RWPE1 (cell line): Measurements from ENCODE around the gene GPSM3.
A peak's percentile ranks its signal among the peaks of the same experiment; 100 is the strongest.

Source experiments
- CTCF ChIA-PET: fragments of 350-600 bp; sonication (Branson Sonifier 250); formaldehyde crosslinking; extraction: SDS; loops from one replicate; lab custom pipeline; 2021; lab: Yijun Ruan, JAX
- POLR2A ChIA-PET: fragments of 400-600 bp; formaldehyde crosslinking; extraction: SDS; loops from one replicate; lab custom pipeline; 2020; ENCODE audit warnings: antibody characterized with exemption; ENCODE audit not compliant: low non-redundant PET; lab: Yijun Ruan, JAX
- DNase-seq: peaks from one replicate; pipeline ENCODE4 v3.0.0; 2012; ENCODE audit warnings: low spot score
- H3K27ac ChIP-seq: fragments of 450-650 bp; 2 replicates; pipeline ENCODE4 v1.5.1; 2017
- CTCF ChIP-seq: fragments of 450-650 bp; conservative IDR thresholded peaks from 2 replicates; pipeline ENCODE4 v1.5.1; 2017; ENCODE audit warnings: low read depth, mild to moderate bottlenecking

Gene GPSM3

GRCh38 chr6:32156891-32157290, 35.6 kb downstream of the GPSM3 start:
- no peak for DNase-seq
- ChIA-PET POLR2A (no interaction called here), CTCF (no interaction called here)
- no peak for TF ChIP-seq CTCF
- no peak overlapping the region for H3K27ac ChIP-seq

- ChIA-PET POLR2A (interaction anchor here (1.0 kb wide), 1 partner anchor 36 kb away, joined by 3 read pairs; no protein-coding TSS in a partner anchor), CTCF (interaction anchor here (0.5 to 1.3 kb wide), 9 partner anchors 14 to 1513 kb away, joined by 3 to 22 read pairs (median 3); no protein-coding TSS in a partner anchor)
- peak; percentile 70 for TF ChIP-seq CTCF
- peak; percentile 67 for DNase-seq
- peak overlapping the region; percentile 97 for H3K27ac ChIP-seq
These were observed 37.8 kb downstream of the GPSM3 start for GRCh38 chr6:32154514-32155161.

GRCh38 chr6:32153564-32154513, 38.6 kb downstream of the GPSM3 start, which contains the start of gene PPT2:
TSS of gene PPT2 (plus strand) at chr6:32154141. CDS start at chr6:32154595, 454 bp downstream.
- H3K27ac ChIP-seq, result peak within 1 kb of the TSS; percentile 97
- no peak for TF ChIP-seq CTCF
- POLR2A ChIA-PET, result interaction anchor here (1.0 kb wide), 1 partner anchor 35 kb away, joined by 3 read pairs; no protein-coding TSS in a partner anchor
- DNase-seq, result peak; percentile 91
- CTCF ChIA-PET, result interaction anchor here (0.6 to 1.7 kb wide), 6 partner anchors 20 to 180 kb away, joined by 3 to 22 read pairs (median 4); no protein-coding TSS in a partner anchor

- H3K27ac ChIP-seq, result peak overlapping the region; percentile 97
- POLR2A ChIA-PET, result no interaction called here
- CTCF ChIA-PET, result interaction anchor here (0.6 to 1.7 kb wide), 2 partner anchors 34 to 179 kb away, joined by 4 to 5 read pairs; no protein-coding TSS in a partner anchor
- peak; percentile 44 for DNase-seq
- TF ChIP-seq CTCF, result no peak
These were observed 39.5 kb downstream of the GPSM3 start for GRCh38 chr6:32152769-32153563.

- CTCF ChIA-PET, result interaction anchor here (1.7 kb wide), 1 partner anchor 33 kb away, joined by 4 read pairs; no protein-coding TSS in a partner anchor
- TF ChIP-seq CTCF, result no peak
- no peak for DNase-seq
- POLR2A ChIA-PET, result no interaction called here
- H3K27ac ChIP-seq, result peak within 1 kb of the TSS; percentile 97
These were observed 40.3 kb downstream of the GPSM3 start, which contains the start of gene PRRT1 for GRCh38 chr6:32151863-32152768. TSS of gene PRRT1 (minus strand) at chr6:32151939. CDS start at chr6:32151827, 112 bp downstream.
